H9 (cell line): ENCODE data around the gene SLC12A5. TPM values are rescaled to one million over a fixed set of nuclear protein-coding genes. Genes with fewer than 3 reads are reported as not detected.

ENCODE experiments used
- DNase-seq: peaks from one replicate; pipeline ENCODE4 v3.0.0-alpha.2; 2017
- H2AFZ ChIP-seq: one replicate; pipeline ENCODE4 v1.6.1; 2013; ENCODE audit warnings: mild to moderate bottlenecking, low read length, control low read depth, moderate library complexity
- H2AK5ac ChIP-seq: 2 replicates; pipeline ENCODE4 v1.6.1; 2013; ENCODE audit warnings: low read length, control low read depth, mixed read lengths; ENCODE audit not compliant: insufficient read length
- H2BK120ac ChIP-seq: one replicate; pipeline ENCODE4 v1.6.1; 2013; ENCODE audit warnings: low read depth, mild to moderate bottlenecking, low read length, control low read depth, inconsistent platforms; ENCODE audit not compliant: poor library complexity, severe bottlenecking
- H2BK12ac ChIP-seq: 2 replicates; pipeline ENCODE4 v1.6.1; 2013; ENCODE audit warnings: low read length, control low read depth, mixed read lengths, low read depth; ENCODE audit not compliant: insufficient read length
- H2BK15ac ChIP-seq: 2 replicates; pipeline ENCODE4 v1.6.1; 2013; ENCODE audit warnings: low read depth, low read length, control low read depth
- H2BK20ac ChIP-seq: one replicate; pipeline ENCODE4 v1.6.1; 2013; ENCODE audit warnings: low read depth, mild to moderate bottlenecking, low read length, control low read depth, inconsistent platforms; ENCODE audit not compliant: poor library complexity, severe bottlenecking
- H2BK5ac ChIP-seq: 2 replicates; pipeline ENCODE4 v1.6.1; 2013; ENCODE audit warnings: low read length, control low read depth, mixed read lengths; ENCODE audit not compliant: insufficient read length
- H3K14ac ChIP-seq: 2 replicates; pipeline ENCODE4 v1.6.1; 2013; ENCODE audit warnings: low read length, control low read depth; ENCODE audit not compliant: insufficient read depth
- H3K18ac ChIP-seq: 2 replicates; pipeline ENCODE4 v1.6.1; 2013; ENCODE audit warnings: low read depth, mild to moderate bottlenecking, mixed read lengths, low read length, control low read depth; ENCODE audit not compliant: insufficient read length
- H3K23ac ChIP-seq: 2 replicates; pipeline ENCODE4 v1.6.1; 2013; ENCODE audit warnings: low read length, control low read depth, mixed read lengths, low read depth; ENCODE audit not compliant: insufficient read length
- H3K23me2 ChIP-seq: 2 replicates; pipeline ENCODE4 v1.6.1; 2013; ENCODE audit warnings: low read depth, mild to moderate bottlenecking, mixed read lengths, low read length, control low read depth; ENCODE audit not compliant: insufficient read length, poor library complexity, severe bottlenecking
- H3K27ac ChIP-seq: 2 replicates; pipeline ENCODE4 v1.5.1; 2013; ENCODE audit warnings: low read length, control low read depth, mixed read lengths, low read depth; ENCODE audit not compliant: insufficient read length
- H3K27me3 ChIP-seq: 2 replicates; pipeline ENCODE4 v1.6.1; 2013; ENCODE audit warnings: low read length, control low read depth, inconsistent platforms; ENCODE audit not compliant: insufficient read depth
- H3K4ac ChIP-seq: 2 replicates; pipeline ENCODE4 v1.6.1; 2013; ENCODE audit warnings: low read depth, mild to moderate bottlenecking, control low read depth, inconsistent platforms, low read length, moderate library complexity
- H3K4me1 ChIP-seq: 2 replicates; pipeline ENCODE4 v1.6.1; 2013; ENCODE audit warnings: low read length, control low read depth, inconsistent platforms; ENCODE audit not compliant: insufficient read depth
- H3K4me2 ChIP-seq: 2 replicates; pipeline ENCODE4 v1.6.1; 2013; ENCODE audit warnings: low read length, control low read depth, mixed read lengths; ENCODE audit not compliant: insufficient read length, insufficient read depth
- H3K56ac ChIP-seq: 2 replicates; pipeline ENCODE4 v1.6.1; 2013; ENCODE audit warnings: low read depth, mild to moderate bottlenecking, mixed read lengths, low read length, control low read depth; ENCODE audit not compliant: insufficient read length
- H3K79me1 ChIP-seq: 2 replicates; pipeline ENCODE4 v1.6.1; 2013; ENCODE audit warnings: low read depth, mild to moderate bottlenecking, moderate library complexity, low read length, control low read depth, inconsistent platforms; ENCODE audit not compliant: insufficient read depth, poor library complexity, severe bottlenecking
- H3K79me2 ChIP-seq: 2 replicates; pipeline ENCODE4 v1.6.1; 2013; ENCODE audit warnings: low read length, control low read depth, inconsistent platforms; ENCODE audit not compliant: insufficient read depth
- H3K9ac ChIP-seq: 2 replicates; pipeline ENCODE4 v1.6.1; 2013; ENCODE audit warnings: low read length, control low read depth, mixed read lengths; ENCODE audit not compliant: insufficient read length; ENCODE audit errors: extremely low read depth
- H3K9me3 ChIP-seq: one replicate; pipeline ENCODE4 v1.6.1; 2013; ENCODE audit warnings: low read depth, low read length, inconsistent platforms; ENCODE audit not compliant: control insufficient read depth
- H3T11ph ChIP-seq: one replicate; pipeline ENCODE4 v1.6.1; 2013; ENCODE audit warnings: mild to moderate bottlenecking, low read length, control low read depth, inconsistent platforms
- H4K20me1 ChIP-seq: one replicate; pipeline ENCODE4 v1.6.1; 2013; ENCODE audit not compliant: control insufficient read depth, insufficient read length, insufficient read depth
- H4K5ac ChIP-seq: 2 replicates; pipeline ENCODE4 v1.6.1; 2013; ENCODE audit warnings: low read depth, mild to moderate bottlenecking, mixed read lengths, low read length, control low read depth; ENCODE audit not compliant: insufficient read length
- H4K8ac ChIP-seq: replicated peaks from 2 replicates; pipeline ENCODE4 v1.6.1; 2013; ENCODE audit warnings: low read length, control low read depth, mixed read lengths, low read depth; ENCODE audit not compliant: insufficient read length
- H4K91ac ChIP-seq: 2 replicates; pipeline ENCODE4 v1.6.1; 2013; ENCODE audit warnings: low read depth, mild to moderate bottlenecking, moderate library complexity, mixed read lengths, low read length, control low read depth; ENCODE audit not compliant: insufficient read length
- H3K27ac Mint-ChIP-seq, 3 experiments: 2 replicates in 2 of 3; 3 replicates in 1 of 3; pipeline ENCODE4 v1.8.0; 2020 to 2021; ENCODE audit warnings: mixed read lengths in 3 of 3, mild to moderate bottlenecking in 1 of 3, moderate library complexity in 1 of 3
- H3K27me3 Mint-ChIP-seq: 2 replicates; pipeline ENCODE4 v1.8.0; 2021; ENCODE audit warnings: low read depth, mild to moderate bottlenecking, moderate library complexity, mixed read lengths
- H3K36me3 Mint-ChIP-seq, 3 experiments: 2 replicates in 2 of 3; 3 replicates in 1 of 3; pipeline ENCODE4 v1.8.0; 2020 to 2021; ENCODE audit warnings: low read depth in 3 of 3, mixed read lengths in 3 of 3; ENCODE audit not compliant: insufficient read depth in 1 of 3
- H3K4me1 Mint-ChIP-seq, 2 experiments: 2 replicates each; pipeline ENCODE4 v1.8.0; 2020; ENCODE audit warnings: mixed read lengths in 2 of 2
- H3K4me3 Mint-ChIP-seq, 2 experiments: 2 replicates in 1 of 2; 3 replicates in 1 of 2; pipeline ENCODE4 v1.8.0; 2020 to 2021; ENCODE audit warnings: mild to moderate bottlenecking in 2 of 2, mixed read lengths in 2 of 2, moderate library complexity in 1 of 2
- H3K9me3 Mint-ChIP-seq, 2 experiments: 2 replicates in 1 of 2; 3 replicates in 1 of 2; pipeline ENCODE4 v1.8.0; 2020; ENCODE audit warnings: mild to moderate bottlenecking in 2 of 2, mixed read lengths in 2 of 2, moderate library complexity in 1 of 2
- CTCF ChIP-seq: fragments of 200-600 bp; sonication (generic); conservative IDR thresholded peaks from 3 replicates; pipeline ENCODE4 v1.8.0; 2021; ENCODE audit warnings: antibody characterized with exemption, mild to moderate bottlenecking
- WGBS: extraction: QIAGEN DNeasy Blood & Tissue Kit; methylation state at CpG from one replicate; pipeline ENCODE4 v1.1.7; 2013; ENCODE audit warnings: missing lambda C conversion rate, low lambda C conversion rate, mixed read lengths; ENCODE audit not compliant: insufficient read length; ENCODE audit errors: extremely low coverage; 5-methylcytosine and 5-hydroxymethylcytosine counted together
- total RNA-seq: library from RNA; stranded (reverse); gene quantifications from 2 replicates; pipeline ENCODE4 v1.2.1, GENCODE V29; 2021

Gene SLC12A5
- total RNA-seq, 1 experiment from 2014 or later = 8.7 TPM

GRCh38 chr20:46044896-46045295 is 15.9 kb downstream of the SLC12A5 start:
- Histone ChIP-seq H2BK20ac (no peak overlapping the region), H3K4me1 (no peaks in the 10 kb centered on the region), H3K27me3 (0 out of 2 replicates have a peak, but pooled peaks cover 3% of the 10 kb centered on the region), H3K27ac (no peak overlapping the region), H2BK120ac (no peak overlapping the region), H3K79me2 (no peaks in the 10 kb centered on the region), H4K91ac (no peak overlapping the region), H3K79me1 (no peaks in the 10 kb centered on the region), H3K9ac (no peak overlapping the region), H4K8ac (no peak overlapping the region), H2AK5ac (no peak overlapping the region), H3K18ac (no peak overlapping the region), H2BK5ac (no peak overlapping the region), H3K4ac (no peak overlapping the region), H3K9me3 (no peaks in the 10 kb centered on the region), H3K4me2 (no peak overlapping the region), H3K14ac (no peak overlapping the region; the same call in 1 of the 2 replicates), H4K20me1 (peaks cover 2% of the 10 kb centered on the region), H3K56ac (no peak overlapping the region), H2AFZ (no peak overlapping the region), H2BK15ac (no peak overlapping the region), H4K5ac (no peak overlapping the region), H2BK12ac (no peak overlapping the region), H3T11ph (no peak overlapping the region), H3K23me2 (no peaks in the 10 kb centered on the region), H3K23ac (no peak overlapping the region)
- H3K4me1 Mint-ChIP-seq = peaks cover 2 to 20% of the 10 kb centered on the region in 2 experiments; a peak in 2 of 4 replicates
- no peak overlapping the region for H3K27ac Mint-ChIP-seq
- H3K27me3 Mint-ChIP-seq = peaks cover 59% of the 10 kb centered on the region
- H3K9me3 Mint-ChIP-seq = no peaks in the 10 kb centered on the region
- no peak for DNase-seq
- no peak for TF ChIP-seq CTCF
- WGBS = no CpG with 5 or more reads among the region's 6 CpGs
- no peak overlapping the region for H3K4me3 Mint-ChIP-seq
- H3K36me3 Mint-ChIP-seq = no peaks in the 10 kb centered on the region
